Measurements from ENCODE around the gene TMEM208. TPM values are rescaled to one million over a fixed set of nuclear protein-coding genes. Genes with fewer than 3 reads are reported as not detected.

TMEM208 gene
- total and polyA plus RNA-seq, 2 of the 8 experiments (the other 6 are each of a cell fraction or from before 2014, with no cell fraction given), result 37.7 to 100.0 TPM

- H4K8ac ChIP-seq (ENCODE audit: extremely low read depth, insufficient read depth, low read length), result no peak overlapping the region
- no peaks in the 10 kb centered on the region for H3K9me3 ChIP-seq (ENCODE audit: insufficient read depth in 2 of 2, low read depth in 1 of 2, low read length in 1 of 2)
- H3K4me1 ChIP-seq (replicated peaks in 1 of 4; ENCODE audit: control insufficient read depth in 3 of 4, insufficient read depth in 4 of 4, low read length in 3 of 4), result peaks cover 0 to 6% (median 3%) of the 10 kb centered on the region in 4 experiments; a peak in 3 of 7 replicates
- no peak overlapping the region for H2BK12ac ChIP-seq (ENCODE audit: low read depth, low read length)
- peaks cover 5% of the 10 kb centered on the region for H3K23me2 ChIP-seq (ENCODE audit: low read depth, low read length)
- H3K36me3 ChIP-seq (ENCODE audit: control insufficient read depth in 2 of 4, insufficient read depth in 4 of 4, low read length in 3 of 4), result peaks cover 2 to 8% (median 7%) of the 10 kb centered on the region in 4 experiments; a peak in 5 of 8 replicates
- no peak overlapping the region for H3K14ac ChIP-seq (ENCODE audit: insufficient read length)
- no peak overlapping the region for H2BK20ac ChIP-seq (ENCODE audit: low read length)
- H3K18ac ChIP-seq (ENCODE audit: extremely low read depth, low read length), result no peak overlapping the region
- ChIA-PET POLR2A (ENCODE audit: partially characterized antibody) (interaction anchor here (0.8 to 2.0 kb wide), 5 partner anchors 14 to 104 kb away, joined by 3 to 5 read pairs (median 3); partner anchors contain the start of gene ELMO3), CTCF (ENCODE audit: partially characterized antibody) (interaction anchor here (0.8 to 2.4 kb wide), 8 partner anchors 11 to 298 kb away, joined by 3 to 7 read pairs (median 3); partner anchors contain the start of genes E2F4 and FHOD1)
- H3K9ac ChIP-seq (replicated peaks in 1 of 4; ENCODE audit: extremely low read depth in 1 of 4, low read depth in 3 of 4, low read length in 3 of 4), result no peak overlapping the region
- H4K20me1 ChIP-seq (replicated peaks in 1 of 2; ENCODE audit: control insufficient read depth in 1 of 2, insufficient read depth in 2 of 2, low read length in 2 of 2), result peaks cover 3 to 4% of the 10 kb centered on the region in 2 experiments
- FAIRE-seq (no peak), DNase-seq (ENCODE audit: low read depth in 1 of 2, low spot score in 2 of 2) (no peak)
- H4K91ac ChIP-seq (replicated peaks; ENCODE audit: insufficient read length, low read length), result no peak overlapping the region
- H3K4me2 ChIP-seq (ENCODE audit: insufficient read depth in 1 of 2, low read depth in 2 of 2, low read length in 2 of 2), result no peak overlapping the region
- no peaks in the 10 kb centered on the region for H3K79me1 ChIP-seq (ENCODE audit: low read depth, low read length)
- no peak overlapping the region for H3K23ac ChIP-seq (ENCODE audit: insufficient read length)
- no peak overlapping the region for H3K4me3 ChIP-seq (ENCODE audit: extremely low read depth in 1 of 4, insufficient read depth in 2 of 4, low read depth in 3 of 4, low read length in 4 of 4)
- peaks cover 0 to 13% of the 10 kb centered on the region in 2 experiments; a peak in 2 of 4 replicates for H3K79me2 ChIP-seq (ENCODE audit: control insufficient read depth in 1 of 2, insufficient read depth in 2 of 2, low read length in 2 of 2)
- no peak overlapping the region for H2BK15ac ChIP-seq (ENCODE audit: low read length)
- no peak overlapping the region for H3K27ac ChIP-seq (ENCODE audit: low read depth, low read length)
- WGBS, 2 experiments (ENCODE audit: extremely low coverage in 1 of 2, insufficient coverage in 1 of 2, insufficient read length in 1 of 2, insufficient replicate concordance in 2 of 2, low coverage in 1 of 2, low lambda C conversion rate in 2 of 2, missing lambda C conversion rate in 1 of 2), result 90% methylated on average over 3 of the region's 3 CpGs; no CpG with 5 or more reads in 1 of the 2 experiments
- no peak overlapping the region for H4K5ac ChIP-seq (ENCODE audit: insufficient read length, low read depth, low read length)
- no peak overlapping the region for H2AFZ ChIP-seq (ENCODE audit: low read length)
- no peak overlapping the region for H2BK5ac ChIP-seq (ENCODE audit: low read depth, low read length)
- no peak overlapping the region for H3K4ac ChIP-seq (replicated peaks; ENCODE audit: insufficient read length, low read depth, low read length)
- H3K56ac ChIP-seq (replicated peaks; ENCODE audit: insufficient read length, low read depth, low read length), result no peak overlapping the region
- no peak overlapping the region for H2AK5ac ChIP-seq (ENCODE audit: low read depth, low read length)
- peaks cover 0 to 2% (median 0%) of the 10 kb centered on the region in 4 experiments; a peak in 4 of 7 replicates for H3K27me3 ChIP-seq (replicated peaks in 1 of 4; ENCODE audit: control insufficient read depth in 3 of 4, extremely low read depth in 1 of 4, insufficient read depth in 3 of 4, low read length in 3 of 4)
- no peak overlapping the region for H2BK120ac ChIP-seq (replicated peaks; ENCODE audit: low read depth, low read length)
- TF ChIP-seq, protein P1, sequence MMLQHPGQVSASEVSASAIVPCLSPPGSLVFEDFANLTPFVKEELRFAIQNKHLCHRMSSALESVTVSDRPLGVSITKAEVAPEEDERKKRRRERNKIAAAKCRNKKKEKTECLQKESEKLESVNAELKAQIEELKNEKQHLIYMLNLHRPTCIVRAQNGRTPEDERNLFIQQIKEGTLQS (IDR thresholded peaks at IDR 0.05; ENCODE audit: insufficient read depth, low read depth, low read length), result no peak
- TF ChIP-seq RNF2 (IDR thresholded peaks at IDR 0.05; ENCODE audit: borderline replicate concordance, low read depth, low read length, missing control alignments, poor library complexity, severe bottlenecking), result no peak
- TF ChIP-seq POLR2A (IDR thresholded peaks at IDR 0.05; ENCODE audit: control extremely low read depth in 1 of 2, low read depth in 2 of 2, low read length in 2 of 2), result no peak
- no peak for TF ChIP-seq JUN (IDR thresholded peaks at IDR 0.05; ENCODE audit: low read depth, low read length)
- TF ChIP-seq CEBPB (IDR thresholded peaks at IDR 0.05; ENCODE audit: low read depth, low read length), result no peak
- TF ChIP-seq EZH2 (IDR thresholded peaks at IDR 0.05; ENCODE audit: low read depth, low read length, severe bottlenecking), result no peak
- TF ChIP-seq RXRA (IDR thresholded peaks at IDR 0.05; ENCODE audit: insufficient read depth, low read depth, low read length), result no peak
- no peak for TF ChIP-seq TCF12 (IDR thresholded peaks at IDR 0.05; ENCODE audit: low read depth, low read length)
- TF ChIP-seq NRF1 (IDR thresholded peaks at IDR 0.05; ENCODE audit: low read depth, low read length), result no peak
- TF ChIP-seq FOSL1 (IDR thresholded peaks at IDR 0.05; ENCODE audit: insufficient read depth, low read depth, low read length), result no peak
These were observed 2.9 kb upstream of the TMEM208 start for GRCh38 chr16:67223992-67224391.
